Stimulated activated CD8-positive, alpha-beta memory T cell treated with anti-CD3 and anti-CD28 coated beads, Interleukin-7, amount 100 ng/mL, for 1 hour (primary cell): ENCODE measurements around the gene LOXHD1.

Experiments
- DNase-seq, 2 donors: peaks; one replicate each; pipeline ENCODE4 v3.0.0-alpha.2; 2020; ENCODE audit warnings: low read depth in 2 of 2

Gene LOXHD1, protein sequence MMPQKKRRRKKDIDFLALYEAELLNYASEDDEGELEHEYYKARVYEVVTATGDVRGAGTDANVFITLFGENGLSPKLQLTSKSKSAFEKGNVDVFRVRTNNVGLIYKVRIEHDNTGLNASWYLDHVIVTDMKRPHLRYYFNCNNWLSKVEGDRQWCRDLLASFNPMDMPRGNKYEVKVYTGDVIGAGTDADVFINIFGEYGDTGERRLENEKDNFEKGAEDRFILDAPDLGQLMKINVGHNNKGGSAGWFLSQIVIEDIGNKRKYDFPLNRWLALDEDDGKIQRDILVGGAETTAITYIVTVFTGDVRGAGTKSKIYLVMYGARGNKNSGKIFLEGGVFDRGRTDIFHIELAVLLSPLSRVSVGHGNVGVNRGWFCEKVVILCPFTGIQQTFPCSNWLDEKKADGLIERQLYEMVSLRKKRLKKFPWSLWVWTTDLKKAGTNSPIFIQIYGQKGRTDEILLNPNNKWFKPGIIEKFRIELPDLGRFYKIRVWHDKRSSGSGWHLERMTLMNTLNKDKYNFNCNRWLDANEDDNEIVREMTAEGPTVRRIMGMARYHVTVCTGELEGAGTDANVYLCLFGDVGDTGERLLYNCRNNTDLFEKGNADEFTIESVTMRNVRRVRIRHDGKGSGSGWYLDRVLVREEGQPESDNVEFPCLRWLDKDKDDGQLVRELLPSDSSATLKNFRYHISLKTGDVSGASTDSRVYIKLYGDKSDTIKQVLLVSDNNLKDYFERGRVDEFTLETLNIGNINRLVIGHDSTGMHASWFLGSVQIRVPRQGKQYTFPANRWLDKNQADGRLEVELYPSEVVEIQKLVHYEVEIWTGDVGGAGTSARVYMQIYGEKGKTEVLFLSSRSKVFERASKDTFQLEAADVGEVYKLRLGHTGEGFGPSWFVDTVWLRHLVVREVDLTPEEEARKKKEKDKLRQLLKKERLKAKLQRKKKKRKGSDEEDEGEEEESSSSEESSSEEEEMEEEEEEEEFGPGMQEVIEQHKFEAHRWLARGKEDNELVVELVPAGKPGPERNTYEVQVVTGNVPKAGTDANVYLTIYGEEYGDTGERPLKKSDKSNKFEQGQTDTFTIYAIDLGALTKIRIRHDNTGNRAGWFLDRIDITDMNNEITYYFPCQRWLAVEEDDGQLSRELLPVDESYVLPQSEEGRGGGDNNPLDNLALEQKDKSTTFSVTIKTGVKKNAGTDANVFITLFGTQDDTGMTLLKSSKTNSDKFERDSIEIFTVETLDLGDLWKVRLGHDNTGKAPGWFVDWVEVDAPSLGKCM (N-terminal part only)

DNA sequence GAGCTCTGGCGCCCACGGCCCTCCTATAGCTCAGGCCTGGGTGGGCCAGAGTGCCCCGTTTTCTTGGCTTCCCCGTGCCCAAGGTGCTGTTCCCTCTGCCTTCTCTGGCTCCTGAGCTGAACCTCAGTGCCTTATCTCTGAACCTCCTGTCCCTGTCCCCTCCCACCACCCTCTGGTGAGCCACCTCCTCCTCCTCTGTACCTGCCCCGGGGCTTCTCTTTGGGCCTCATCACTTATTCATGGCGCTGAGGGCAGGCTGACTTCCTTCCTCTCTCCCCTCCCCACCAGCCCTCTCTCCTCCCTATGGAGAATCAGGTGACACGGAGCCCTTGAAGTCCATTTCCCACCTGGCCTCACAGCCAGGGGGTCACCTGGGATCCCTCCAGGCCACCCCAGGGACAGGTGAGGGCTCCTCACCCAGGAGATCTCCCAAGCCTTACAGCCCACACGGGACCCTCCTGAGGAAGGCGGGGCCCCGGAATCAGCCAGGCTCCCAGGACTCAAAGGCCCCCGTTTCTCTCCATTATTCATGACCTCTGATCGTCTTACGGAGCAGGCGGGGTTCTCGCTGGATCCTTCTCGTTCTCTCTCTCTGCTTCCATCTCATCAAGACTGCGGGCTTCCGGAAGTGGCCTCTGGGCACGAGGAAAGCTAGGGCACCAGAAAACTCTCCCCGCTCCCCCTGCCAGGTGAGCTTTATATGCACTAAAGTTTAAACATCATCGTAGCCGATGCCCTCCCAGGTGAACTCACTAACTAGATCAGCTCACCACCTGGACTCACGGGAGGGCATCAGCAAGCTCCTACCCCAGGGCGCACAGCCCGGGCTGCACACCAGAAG lies at the start of gene LOXHD1:
Gene LOXHD1, minus strand, starts transcription at position 106 of the 841 bp plus-strand sequence. CDS start 187 bp downstream, outside the sequence.
- DNase-seq, result no peak

DNA sequence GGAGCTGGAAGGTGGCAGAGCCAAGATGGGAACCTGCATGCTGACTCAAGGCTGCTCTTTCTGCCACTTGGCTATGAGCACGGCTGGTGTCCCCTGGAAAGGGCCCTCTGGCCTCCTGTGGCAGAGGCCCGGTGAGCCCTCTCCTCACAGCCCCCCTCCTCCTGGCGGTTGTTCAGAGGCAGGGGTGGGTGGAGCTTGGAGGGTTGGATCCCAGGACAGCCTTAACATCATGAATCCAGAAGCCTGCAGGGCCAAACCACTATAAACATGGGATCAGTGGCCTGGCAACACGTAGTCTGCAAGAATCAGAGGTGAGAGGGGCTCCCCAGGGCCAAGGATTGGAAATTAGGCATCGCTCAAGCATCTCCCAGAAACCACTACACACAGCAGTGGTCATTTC lies 48.5 kb upstream of the LOXHD1 start:
- no peak for DNase-seq

DNA sequence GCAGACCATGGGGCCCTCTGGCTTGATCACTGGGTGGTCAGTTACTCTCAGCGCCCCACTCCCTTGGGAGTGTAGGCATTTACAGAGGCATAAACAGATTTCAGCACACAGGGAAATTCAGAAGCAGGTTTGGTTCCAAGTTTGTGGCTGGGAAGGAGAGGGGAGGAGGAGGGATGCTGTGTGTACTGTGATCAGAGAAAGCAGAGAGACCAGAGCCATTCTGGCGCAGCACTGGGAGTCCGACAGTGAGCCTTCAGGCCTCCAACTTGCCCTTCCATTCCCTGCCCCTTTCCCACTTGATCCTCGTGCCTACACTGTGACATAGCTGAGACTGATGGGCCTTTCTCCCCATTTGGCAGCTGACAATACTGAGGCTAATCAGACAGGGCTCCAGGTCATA lies 47.8 kb upstream of the LOXHD1 start:
- no peak for DNase-seq

DNA sequence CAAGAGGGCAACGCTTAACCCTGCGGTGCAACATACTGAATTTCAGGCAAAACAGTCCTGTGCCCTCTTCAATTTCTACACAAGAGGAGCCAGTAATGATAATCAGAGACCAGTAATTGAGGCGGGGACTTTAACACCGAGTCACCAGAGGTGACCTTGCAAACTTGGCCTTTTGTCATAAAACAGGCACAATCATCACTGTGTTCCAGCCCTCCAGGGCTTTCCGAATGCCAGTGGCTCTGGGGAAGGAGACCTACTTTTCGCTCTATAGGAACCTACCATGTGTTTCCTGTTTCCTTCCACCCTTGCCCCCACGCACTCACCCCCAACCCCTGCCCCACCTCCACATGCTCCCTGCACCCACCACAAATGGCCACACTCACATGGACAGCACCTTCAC lies 47.2 kb upstream of the LOXHD1 start:
- no peak for DNase-seq

DNA sequence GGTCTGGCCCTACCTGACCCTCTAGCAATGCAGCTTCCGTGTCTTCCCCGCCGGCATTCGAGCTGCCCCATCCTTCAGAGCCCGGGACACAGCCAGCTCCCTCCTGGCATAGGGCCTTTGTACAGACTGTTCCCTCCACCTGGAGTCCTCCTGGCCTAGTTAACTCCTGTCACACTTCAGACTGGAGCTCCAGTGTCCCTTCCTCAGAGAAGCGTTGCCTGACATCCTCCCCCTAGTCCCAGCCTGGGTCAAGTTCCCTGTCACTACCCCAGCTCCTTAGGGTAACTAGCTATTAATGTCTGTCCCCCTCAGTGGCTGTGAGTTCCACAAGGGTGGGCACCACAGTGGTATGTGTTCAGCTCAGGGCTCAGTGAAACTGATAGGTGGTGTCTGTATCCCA lies 45.5 kb upstream of the LOXHD1 start:
- DNase-seq, result no peak

DNA sequence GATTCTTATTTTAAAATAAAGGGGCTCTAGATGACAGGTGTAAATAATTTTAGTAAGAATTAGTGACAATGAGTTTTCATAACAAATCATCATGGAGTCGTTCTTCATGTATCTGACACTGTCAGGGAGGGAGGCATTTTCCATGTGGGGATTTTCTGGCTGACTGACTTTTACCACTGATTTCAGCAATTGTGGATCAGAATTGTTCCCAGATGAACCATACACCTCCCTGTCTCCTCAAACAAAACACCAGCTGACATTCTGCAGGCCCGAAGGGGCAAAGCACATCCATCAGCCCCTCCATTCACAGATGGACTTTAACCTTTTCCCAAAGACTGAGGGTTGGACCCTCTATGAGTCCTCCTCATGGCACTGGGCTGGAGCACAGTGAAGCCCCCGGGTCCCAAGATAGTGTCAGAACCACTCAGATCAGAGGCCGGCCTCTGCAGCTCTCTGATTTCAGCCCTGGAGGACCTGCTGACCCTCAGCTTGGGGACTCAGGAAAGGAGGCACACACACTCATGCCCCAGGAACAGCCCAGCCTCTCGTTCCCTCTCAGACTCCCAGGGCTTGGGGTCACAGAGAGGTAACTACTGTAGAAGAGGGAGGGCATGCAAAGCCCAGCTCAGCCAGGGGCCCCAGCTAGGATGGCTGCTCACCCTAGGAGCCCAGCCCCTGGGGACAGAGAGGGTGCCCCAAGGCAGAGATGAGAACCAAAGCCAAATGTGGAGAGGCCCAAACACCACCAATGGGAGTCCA lies 43.2 kb upstream of the LOXHD1 start:
- no peak for DNase-seq

DNA sequence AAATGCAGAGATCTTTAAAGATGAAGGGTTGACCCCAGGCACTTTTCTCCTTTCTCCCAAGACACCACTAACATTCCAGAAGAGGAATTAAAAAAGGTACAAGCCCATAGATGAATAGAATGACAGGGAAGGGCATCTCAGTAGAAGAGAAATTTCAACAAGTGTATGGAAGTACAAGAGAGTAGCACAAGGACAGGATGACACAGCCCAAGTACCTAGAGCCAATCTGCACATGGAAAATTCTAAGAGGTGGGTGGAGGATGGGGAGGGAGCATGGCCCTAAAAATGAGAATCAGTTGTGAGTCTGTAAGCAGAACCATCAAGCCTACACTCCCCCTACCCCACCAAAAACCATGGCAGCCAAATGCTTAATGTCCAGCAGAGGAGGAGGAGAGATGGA lies 39.7 kb upstream of the LOXHD1 start:
- DNase-seq, result no peak

DNA sequence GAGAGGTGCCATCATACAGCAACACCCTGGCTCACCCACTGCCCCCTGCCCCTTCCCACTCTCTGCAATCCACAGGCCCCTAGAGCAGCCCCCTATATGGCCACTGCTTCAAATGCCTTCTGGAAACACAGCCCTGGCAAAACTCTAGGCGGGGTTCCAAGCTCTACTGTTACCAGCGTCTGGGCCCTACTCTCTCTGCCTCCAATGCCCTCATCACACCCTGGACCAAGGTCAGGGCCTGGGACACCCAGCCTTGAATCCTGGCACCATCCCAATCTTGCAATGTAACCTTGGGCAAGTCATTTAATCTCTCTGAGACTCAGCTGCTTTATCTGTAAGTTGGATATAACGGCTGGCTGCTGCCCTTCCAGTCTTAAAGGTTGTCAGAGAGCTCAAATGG lies 39.2 kb upstream of the LOXHD1 start:
- DNase-seq, result no peak

DNA sequence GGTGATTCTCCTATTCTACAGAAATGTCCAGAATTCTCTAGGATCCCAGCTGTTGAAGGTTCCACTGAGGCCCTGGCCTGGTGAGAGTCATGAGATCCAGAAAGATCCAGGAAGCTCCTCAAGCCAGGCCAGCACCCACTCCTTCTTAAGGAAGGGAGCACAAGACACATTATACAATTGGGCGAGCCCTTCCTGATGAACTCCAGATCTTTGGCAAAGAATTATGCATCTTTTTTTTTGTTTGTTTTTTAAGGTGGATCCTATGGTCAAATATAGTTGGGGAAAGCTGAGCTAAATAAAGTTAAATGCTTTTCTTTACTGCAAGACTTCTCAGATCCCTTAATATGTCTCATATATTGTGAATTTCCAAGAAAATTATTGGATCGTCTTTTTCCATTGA lies 37.0 kb upstream of the LOXHD1 start:
- no peak for DNase-seq

DNA sequence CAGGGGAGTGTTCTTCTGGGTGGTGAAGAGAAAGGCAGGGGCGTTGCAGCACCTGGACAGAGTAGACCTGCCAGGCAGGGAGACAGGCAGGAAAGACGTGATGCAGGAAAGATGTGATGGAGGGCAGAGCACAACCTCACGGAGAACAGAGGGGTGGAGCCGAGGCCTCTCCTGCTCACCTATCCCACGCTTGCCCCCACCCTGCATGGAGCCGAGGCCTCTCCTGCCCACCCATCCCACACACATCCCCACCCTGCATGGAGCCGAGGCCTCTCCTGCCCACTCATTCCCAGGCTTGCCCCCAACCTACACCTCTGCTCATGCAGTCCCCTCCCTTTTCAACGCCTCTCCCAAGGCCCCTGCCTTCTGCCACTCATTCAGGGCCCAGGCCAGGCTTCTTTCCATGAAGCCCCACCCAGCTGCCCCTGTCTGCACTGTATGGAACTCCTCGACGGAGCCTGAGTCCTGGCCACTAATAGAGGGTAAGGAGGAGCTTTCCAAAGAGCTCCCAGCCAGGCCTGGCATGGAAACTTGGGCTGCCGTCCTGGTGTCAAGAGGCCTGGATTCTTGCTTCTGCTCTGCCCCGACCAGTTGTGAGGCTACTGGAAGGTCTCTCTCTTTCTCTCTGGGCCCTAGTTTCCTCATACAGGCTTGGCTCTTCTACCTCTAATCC lies 32.0 kb upstream of the LOXHD1 start:
- no peak for DNase-seq

DNA sequence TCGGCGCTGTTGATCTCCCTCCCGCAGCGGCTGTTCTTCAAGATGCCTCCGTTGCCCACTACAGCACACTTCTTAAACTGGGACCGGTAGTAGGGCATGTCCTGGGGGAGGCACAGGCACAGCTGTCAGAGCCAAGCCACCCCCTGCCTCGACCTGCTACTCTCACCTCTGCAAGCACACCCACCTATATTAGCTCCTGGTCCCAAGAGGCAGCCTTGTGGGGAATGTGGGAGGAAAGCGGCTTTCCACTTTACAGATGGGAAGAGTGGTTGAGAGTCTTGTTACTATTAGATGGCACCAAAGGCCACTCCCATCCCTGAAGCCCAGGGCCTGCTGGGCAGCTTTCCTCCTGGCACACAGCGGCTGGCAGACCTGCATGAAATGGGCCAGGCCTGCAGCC lies 29.2 kb upstream of the LOXHD1 start:
- no peak for DNase-seq

DNA sequence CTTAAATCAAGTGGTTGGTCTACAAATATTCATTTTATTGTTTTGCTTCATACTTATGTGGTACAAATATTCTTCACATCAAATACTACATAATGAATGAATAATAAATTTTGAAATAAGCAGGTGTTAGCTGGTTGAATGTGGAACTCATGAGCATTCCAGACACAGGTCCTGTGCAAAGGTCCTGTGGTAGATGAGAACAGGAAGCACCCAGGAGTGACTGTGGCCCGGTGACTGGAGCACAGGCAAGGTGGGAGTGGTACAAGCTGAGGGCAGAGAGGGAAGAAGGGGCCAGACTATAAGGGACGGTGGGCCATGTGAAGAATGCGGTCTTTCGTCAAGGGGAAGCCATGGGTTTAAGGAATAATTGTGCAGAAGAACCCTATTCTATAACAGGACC lies 26.2 kb upstream of the LOXHD1 start:
- no peak for DNase-seq

DNA sequence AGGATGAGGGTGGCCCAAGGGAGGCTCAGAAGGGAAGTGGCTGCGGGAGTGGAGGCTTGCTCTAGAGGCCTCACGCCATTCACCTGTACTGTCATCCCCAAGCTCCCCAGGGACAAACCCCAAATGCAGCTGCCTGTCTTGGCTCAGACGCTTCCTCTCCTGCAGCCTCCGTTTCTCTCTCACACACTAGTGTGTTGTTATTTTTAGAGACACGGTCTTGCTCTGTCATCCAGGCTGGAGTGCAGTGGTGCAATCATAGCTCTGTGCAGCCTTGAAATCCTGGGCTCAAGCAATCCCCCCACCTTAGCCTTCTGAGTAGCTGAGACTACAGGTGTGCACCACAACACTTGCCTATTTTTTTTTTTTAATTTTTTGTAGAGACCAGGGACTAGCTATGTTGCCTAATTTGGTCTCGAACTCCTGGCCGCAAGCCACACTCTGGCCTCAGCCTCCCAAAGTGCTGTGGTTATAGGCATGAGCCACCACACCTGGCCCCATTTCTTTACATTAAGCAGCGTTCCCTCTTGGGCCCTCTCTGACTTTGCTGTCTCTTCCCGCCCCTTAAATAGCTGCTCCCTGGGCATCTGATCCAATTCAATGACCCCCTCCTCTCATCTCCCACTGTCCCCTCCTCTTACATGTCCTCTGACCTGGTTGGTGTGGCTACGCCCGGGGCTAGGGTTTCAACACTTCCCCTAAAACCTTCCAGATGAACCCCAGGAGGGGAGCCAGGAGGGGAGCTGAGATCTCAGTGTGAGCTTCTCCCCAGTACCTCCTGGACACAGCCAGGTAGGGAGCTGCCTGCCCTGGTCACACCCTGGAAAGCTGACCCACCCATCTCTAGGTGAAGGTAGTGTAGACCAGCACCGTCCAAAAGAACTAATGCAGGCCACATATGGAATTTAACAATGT lies 24.0 kb upstream of the LOXHD1 start:
- DNase-seq, result no peak

DNA sequence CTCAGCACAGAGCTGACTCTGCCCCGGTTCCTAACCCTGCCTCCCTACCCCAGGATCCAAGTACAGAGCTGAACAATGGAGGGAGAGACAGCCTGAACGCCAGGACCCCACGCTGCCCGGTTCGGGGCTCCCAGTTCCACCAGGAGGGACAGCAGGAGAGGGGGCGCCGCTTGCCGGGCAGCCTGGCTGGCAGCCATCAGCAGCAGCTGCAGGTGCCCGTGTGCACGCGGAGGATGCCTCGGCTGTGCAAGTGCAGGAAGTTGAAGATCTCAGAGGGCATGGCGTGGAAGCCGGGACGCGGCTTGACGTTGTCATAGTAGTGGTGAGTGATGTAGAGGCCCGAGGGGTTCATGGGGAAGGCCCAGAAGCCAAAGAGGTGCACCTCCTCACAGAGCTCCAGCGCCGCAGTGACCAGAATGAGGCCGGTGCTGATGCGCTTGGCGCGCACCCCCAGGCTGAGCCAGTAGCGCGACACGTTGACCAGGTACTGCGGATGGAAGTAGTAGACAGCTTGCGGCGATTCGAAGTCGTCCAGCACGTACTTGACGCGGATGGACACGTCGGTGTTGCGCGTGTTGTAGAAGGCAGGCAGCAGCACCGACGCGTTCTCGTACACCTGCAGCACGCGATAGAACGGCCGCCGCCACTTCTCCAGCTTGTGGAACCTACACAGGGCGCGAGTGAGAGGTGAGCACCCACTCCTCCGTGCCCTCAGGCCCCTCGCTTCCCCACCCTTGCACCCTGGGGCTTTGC lies 23.0 kb upstream of the LOXHD1 start:
- no peak for DNase-seq

DNA sequence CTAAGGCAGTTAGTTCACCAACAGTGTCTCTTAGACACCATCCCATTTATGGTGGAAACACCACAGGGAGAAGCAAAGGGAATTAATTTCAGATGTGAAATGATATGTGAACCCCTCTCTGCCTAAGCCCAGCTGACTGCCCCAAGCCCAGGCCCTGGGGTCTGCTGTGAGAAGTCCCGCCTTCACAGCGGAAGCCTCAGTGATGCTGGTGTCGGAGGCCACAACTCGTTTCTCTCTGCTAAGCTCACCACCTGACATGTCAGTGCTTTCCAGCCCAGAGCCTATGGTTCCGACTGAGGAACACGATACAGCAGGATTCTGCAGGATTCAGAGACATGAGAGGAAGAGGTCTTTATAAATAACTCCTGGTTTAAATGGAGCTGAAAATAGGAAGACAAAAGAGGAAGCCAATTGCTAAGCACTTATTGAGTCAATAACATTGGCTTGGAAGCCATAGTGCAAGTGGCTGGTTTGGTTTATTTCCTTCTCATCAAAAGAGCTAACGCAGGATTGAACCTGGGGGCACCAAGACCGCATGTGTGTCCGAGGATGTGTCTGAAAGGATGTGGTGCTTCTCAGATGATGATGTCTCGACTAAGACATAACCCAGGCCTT lies 21.9 kb upstream of the LOXHD1 start:
- no peak for DNase-seq

DNA sequence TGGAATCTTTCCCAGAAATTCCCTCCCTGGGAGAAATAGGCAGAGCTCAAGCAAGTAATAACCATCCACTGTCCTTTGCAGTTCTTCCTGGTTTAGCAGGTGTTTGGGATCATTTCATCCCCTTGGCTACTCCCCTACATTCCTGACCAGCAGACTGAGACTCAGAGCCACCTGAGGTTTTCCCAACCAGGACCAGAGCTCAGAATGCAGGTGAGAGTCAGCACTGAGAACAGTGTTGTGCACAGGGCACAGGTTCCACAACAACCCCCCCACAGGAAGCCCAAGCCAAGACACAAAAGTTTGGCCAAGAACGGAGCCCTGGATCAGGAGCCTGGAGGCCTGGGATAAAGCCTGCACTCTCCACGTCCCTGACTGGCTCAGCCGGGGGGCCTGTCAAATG lies 21.0 kb upstream of the LOXHD1 start:
- DNase-seq, result no peak

DNA sequence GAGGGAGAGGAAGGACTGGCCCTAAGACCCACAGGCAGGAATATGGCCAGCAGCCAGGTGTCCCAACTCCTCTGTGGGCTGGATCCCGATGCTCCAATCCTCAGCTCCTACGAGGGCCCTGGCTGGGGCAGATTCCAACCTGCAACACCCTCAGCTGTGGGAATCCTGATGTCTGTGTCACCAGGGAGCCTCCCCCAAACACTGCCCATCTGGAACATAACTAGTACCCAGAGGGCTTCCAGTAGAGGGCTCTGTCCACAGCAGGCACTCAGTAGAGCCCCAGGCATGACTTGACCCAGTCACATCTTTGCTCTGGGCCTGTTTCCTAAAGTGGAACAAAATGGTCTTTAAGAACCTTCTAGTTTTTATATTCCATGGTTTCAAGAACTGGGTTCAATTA lies 20.6 kb upstream of the LOXHD1 start:
- DNase-seq, result no peak
